Activated CD8-positive, alpha-beta memory T cell treated with anti-CD3 and anti-CD28 coated beads for 4 hours (primary cell): ENCODE measurements around the gene TNNI3K.

ENCODE experiments used
- DNase-seq, 2 donors: peaks; one replicate each; pipeline ENCODE4 v3.0.0-alpha.2; 2020; ENCODE audit warnings: low read depth in 2 of 2

The TNNI3K gene

GRCh38 chr1:74498901-74499300 is 263.7 kb downstream of the TNNI3K start:
- DNase-seq: no peak

GRCh38 chr1:74502432-74502831 is 267.2 kb downstream of the TNNI3K start:
- DNase-seq: no peak

GRCh38 chr1:74502858-74503257 is 267.7 kb downstream of the TNNI3K start:
- DNase-seq: no peak

- DNase-seq: peak in 1 of 2 donors; percentile 1
Observed at GRCh38 chr1:74504125-74504932, 269.1 kb downstream of the TNNI3K start.

- no peak for DNase-seq
Observed at GRCh38 chr1:74504933-74505512, 269.8 kb downstream of the TNNI3K start.

GRCh38 chr1:74505928-74506710 is 270.9 kb downstream of the TNNI3K start:
- no peak for DNase-seq

GRCh38 chr1:74508449-74508848 is 273.3 kb downstream of the TNNI3K start:
- DNase-seq: no peak

GRCh38 chr1:74512170-74512915 is 277.2 kb downstream of the TNNI3K start, which contains the start of gene LRRC53:
Gene LRRC53, minus strand, starts transcription at chr1:74512611. Its CDS starts 29,262 bp downstream, at chr1:74483349.
- DNase-seq: no peak

GRCh38 chr1:74513411-74514300 is 278.5 kb downstream of the TNNI3K start:
- DNase-seq: no peak

GRCh38 chr1:74517599-74518051 is 282.4 kb downstream of the TNNI3K start:
- DNase-seq: no peak

- DNase-seq: no peak
Observed at GRCh38 chr1:74522148-74522547, 287.0 kb downstream of the TNNI3K start.

- DNase-seq: no peak
Observed at GRCh38 chr1:74523873-74524480, 288.8 kb downstream of the TNNI3K start.

GRCh38 chr1:74526708-74527107 is 291.5 kb downstream of the TNNI3K start:
- no peak for DNase-seq

GRCh38 chr1:74528123-74528522 is 292.9 kb downstream of the TNNI3K start:
- DNase-seq: no peak

GRCh38 chr1:74530892-74531291 is 295.7 kb downstream of the TNNI3K start:
- DNase-seq: no peak

GRCh38 chr1:74531796-74532195 is 296.6 kb downstream of the TNNI3K start:
- DNase-seq: no peak

GRCh38 chr1:74534241-74534640 is 299.1 kb downstream of the TNNI3K start:
- no peak for DNase-seq

GRCh38 chr1:74545821-74546220 is 310.6 kb downstream of the TNNI3K start:
- no peak for DNase-seq

GRCh38 chr1:74548961-74549750 is 314.0 kb downstream of the TNNI3K start:
- DNase-seq: no peak
